ENCODE results near the gene DIDO1.

The DIDO1 gene

GRCh38 chr20:62937268-62938104 is 11.2 kb upstream of the DIDO1 start:
- peak overlapping the region; percentile 92 for H3K4me3 ChIP-seq (ENCODE audit: extremely low read depth, insufficient read depth, low read length, poor library complexity, severe bottlenecking)
- 0 to 1% methylated on average over 81 to 85 of the region's 92 CpGs for WGBS, 2 experiments (ENCODE audit: insufficient coverage in 2 of 2)
- peak overlapping the region; percentile 92 for H3K27ac ChIP-seq (ENCODE audit: low read depth, low read length, severe bottlenecking)
- H3K36me3 ChIP-seq (ENCODE audit: control insufficient read depth, insufficient read depth, low read length), result peaks cover 64% of the 10 kb centered on the region
- H3K9me3 ChIP-seq (ENCODE audit: control insufficient read depth, low read length), result no peaks in the 10 kb centered on the region
- peaks cover 4% of the 10 kb centered on the region for H3K4me1 ChIP-seq (ENCODE audit: control insufficient read depth, insufficient read depth, low read length, poor library complexity, severe bottlenecking)

- H3K9me3 ChIP-seq (ENCODE audit: control insufficient read depth, low read length), result no peaks in the 10 kb centered on the region
- peaks cover 4% of the 10 kb centered on the region for H3K4me1 ChIP-seq (ENCODE audit: control insufficient read depth, insufficient read depth, low read length, poor library complexity, severe bottlenecking)
- H3K4me3 ChIP-seq (ENCODE audit: extremely low read depth, insufficient read depth, low read length, poor library complexity, severe bottlenecking), result peak overlapping the region; percentile 92
- peaks cover 60% of the 10 kb centered on the region for H3K36me3 ChIP-seq (ENCODE audit: control insufficient read depth, insufficient read depth, low read length)
- H3K27ac ChIP-seq (ENCODE audit: low read depth, low read length, severe bottlenecking), result no peak overlapping the region
- 91% methylated on average over 14 to 21 of the region's 22 CpGs for WGBS, 2 experiments (ENCODE audit: insufficient coverage in 2 of 2)
These were observed 9.8 kb upstream of the DIDO1 start for GRCh38 chr20:62935968-62936585.

- peaks cover 9% of the 10 kb centered on the region for H3K4me1 ChIP-seq (ENCODE audit: control insufficient read depth, insufficient read depth, low read length, poor library complexity, severe bottlenecking)
- no peaks in the 10 kb centered on the region for H3K9me3 ChIP-seq (ENCODE audit: control insufficient read depth, low read length)
- H3K27ac ChIP-seq (ENCODE audit: low read depth, low read length, severe bottlenecking), result no peak overlapping the region
- no peak overlapping the region for H3K4me3 ChIP-seq (ENCODE audit: extremely low read depth, insufficient read depth, low read length, poor library complexity, severe bottlenecking)
- H3K36me3 ChIP-seq (ENCODE audit: control insufficient read depth, insufficient read depth, low read length), result peaks cover 58% of the 10 kb centered on the region
- WGBS, 2 experiments (ENCODE audit: insufficient coverage in 2 of 2), result 93 to 95% methylated on average over 12 of the region's 12 CpGs
These were observed 9.1 kb upstream of the DIDO1 start for GRCh38 chr20:62935204-62935967.

- 94% methylated on average over 3 of the region's 3 CpGs for WGBS, 2 experiments (ENCODE audit: insufficient coverage in 2 of 2)
- H3K4me3 ChIP-seq (ENCODE audit: extremely low read depth, insufficient read depth, low read length, poor library complexity, severe bottlenecking), result no peak overlapping the region
- no peaks in the 10 kb centered on the region for H3K9me3 ChIP-seq (ENCODE audit: control insufficient read depth, low read length)
- H3K27ac ChIP-seq (ENCODE audit: low read depth, low read length, severe bottlenecking), result no peak overlapping the region
- H3K36me3 ChIP-seq (ENCODE audit: control insufficient read depth, insufficient read depth, low read length), result peaks cover 51% of the 10 kb centered on the region
- H3K4me1 ChIP-seq (ENCODE audit: control insufficient read depth, insufficient read depth, low read length, poor library complexity, severe bottlenecking), result peaks cover 12% of the 10 kb centered on the region
These were observed 7.7 kb upstream of the DIDO1 start for GRCh38 chr20:62933966-62934365.

DNA sequence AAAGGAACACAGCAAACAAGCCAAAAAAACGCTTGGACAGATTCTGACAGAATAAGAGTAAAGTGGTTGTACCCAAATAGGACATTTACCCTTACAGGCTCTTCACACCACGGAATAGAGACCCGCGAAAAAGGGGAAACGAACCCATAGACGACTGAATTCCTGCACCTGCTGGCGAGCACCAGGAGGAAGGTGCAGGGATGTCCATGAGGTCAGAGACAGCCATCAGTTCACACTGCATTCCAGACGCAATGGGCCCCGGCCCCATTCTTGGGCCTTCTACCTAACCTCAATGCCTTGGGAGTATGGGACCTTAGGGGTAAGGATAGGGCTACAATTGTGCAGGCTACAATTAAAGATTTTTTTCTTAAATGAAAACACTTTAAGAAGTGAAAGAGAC is 5.2 kb upstream of the DIDO1 start:
- H3K4me3 ChIP-seq (ENCODE audit: extremely low read depth, insufficient read depth, low read length, poor library complexity, severe bottlenecking), result no peak overlapping the region
- peaks cover 19% of the 10 kb centered on the region for H3K4me1 ChIP-seq (ENCODE audit: control insufficient read depth, insufficient read depth, low read length, poor library complexity, severe bottlenecking)
- peaks cover 54% of the 10 kb centered on the region for H3K36me3 ChIP-seq (ENCODE audit: control insufficient read depth, insufficient read depth, low read length)
- no peaks in the 10 kb centered on the region for H3K9me3 ChIP-seq (ENCODE audit: control insufficient read depth, low read length)
- no peak overlapping the region for H3K27ac ChIP-seq (ENCODE audit: low read depth, low read length, severe bottlenecking)
- WGBS, 2 experiments (ENCODE audit: insufficient coverage in 2 of 2), result 85 to 92% methylated on average over 6 to 7 of the region's 9 CpGs

- Histone ChIP-seq H3K4me3 (ENCODE audit: extremely low read depth, insufficient read depth, low read length, poor library complexity, severe bottlenecking) (peak overlapping the region; percentile 31), H3K4me1 (ENCODE audit: control insufficient read depth, insufficient read depth, low read length, poor library complexity, severe bottlenecking) (peaks cover 29% of the 10 kb centered on the region), H3K36me3 (ENCODE audit: control insufficient read depth, insufficient read depth, low read length) (peaks cover 31% of the 10 kb centered on the region), H3K27ac (ENCODE audit: low read depth, low read length, severe bottlenecking) (peak overlapping the region; percentile 69), H3K9me3 (ENCODE audit: control insufficient read depth, low read length) (no peaks in the 10 kb centered on the region)
- WGBS, 2 experiments (ENCODE audit: insufficient coverage in 2 of 2), result 6 to 7% methylated on average over 30 to 40 of the region's 44 CpGs
These were observed 2.8 kb upstream of the DIDO1 start for GRCh38 chr20:62929051-62929538.

GRCh38 chr20:62928246-62928939 is 2.1 kb upstream of the DIDO1 start:
- Histone ChIP-seq H3K27ac (ENCODE audit: low read depth, low read length, severe bottlenecking) (peak overlapping the region; percentile 69), H3K9me3 (ENCODE audit: control insufficient read depth, low read length) (no peaks in the 10 kb centered on the region), H3K36me3 (ENCODE audit: control insufficient read depth, insufficient read depth, low read length) (peaks cover 25% of the 10 kb centered on the region), H3K4me1 (ENCODE audit: control insufficient read depth, insufficient read depth, low read length, poor library complexity, severe bottlenecking) (peaks cover 35% of the 10 kb centered on the region), H3K4me3 (ENCODE audit: extremely low read depth, insufficient read depth, low read length, poor library complexity, severe bottlenecking) (peak overlapping the region; percentile 31)
- 44 to 55% methylated on average over 11 to 12 of the region's 14 CpGs for whole genome bisulfite sequencing, 2 experiments (ENCODE audit: insufficient coverage in 2 of 2)

DNA sequence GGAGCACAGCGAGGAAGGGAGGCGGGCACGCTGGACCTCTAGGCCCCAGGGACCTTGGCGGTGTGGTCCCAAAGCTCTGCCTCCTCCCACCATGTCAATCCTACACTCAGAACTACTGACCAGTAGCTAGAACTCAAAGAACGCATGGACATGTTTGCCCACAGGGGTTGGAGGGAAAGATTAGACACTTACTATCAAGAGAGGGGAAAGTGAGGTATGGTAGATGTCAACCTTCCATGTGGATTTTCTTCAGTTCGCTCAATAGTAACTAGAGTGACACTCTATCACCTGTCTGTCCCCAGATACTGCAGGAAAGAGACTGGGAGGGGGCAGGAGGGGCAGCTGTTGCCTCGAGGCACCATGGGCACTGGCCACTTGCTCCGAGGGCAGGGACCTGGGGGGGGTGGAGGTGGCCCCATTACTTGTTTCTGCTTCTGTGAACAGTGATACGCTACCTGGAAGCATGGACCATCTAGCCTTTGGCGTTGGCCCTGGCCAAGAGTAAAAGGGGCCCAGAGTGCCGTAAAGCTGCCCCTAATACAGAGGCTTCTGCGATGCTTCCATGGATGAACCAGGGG is 912 bp upstream of the DIDO1 start:
- H3K4me1 ChIP-seq (ENCODE audit: control insufficient read depth, insufficient read depth, low read length, poor library complexity, severe bottlenecking), result peaks cover 44% of the 10 kb centered on the region
- H3K9me3 ChIP-seq (ENCODE audit: control insufficient read depth, low read length), result no peaks in the 10 kb centered on the region
- H3K36me3 ChIP-seq (ENCODE audit: control insufficient read depth, insufficient read depth, low read length), result peaks cover 14% of the 10 kb centered on the region
- peak overlapping the region; percentile 71 for H3K4me3 ChIP-seq (ENCODE audit: extremely low read depth, insufficient read depth, low read length, poor library complexity, severe bottlenecking)
- 85 to 88% methylated on average over 7 of the region's 12 CpGs for WGBS, 2 experiments (ENCODE audit: insufficient coverage in 2 of 2)
- H3K27ac ChIP-seq (ENCODE audit: low read depth, low read length, severe bottlenecking), result no peak overlapping the region

- WGBS, 2 experiments (ENCODE audit: insufficient coverage in 2 of 2), result 0 to 1% methylated on average over 39 to 56 of the region's 63 CpGs
These were observed 681 bp downstream of the DIDO1 start for GRCh38 chr20:62925420-62926228.

More at GRCh38 chr20:62925420-62926228, 681 bp downstream of the DIDO1 start:
- Histone ChIP-seq H3K27ac (ENCODE audit: low read depth, low read length, severe bottlenecking) (peak overlapping the region; percentile 51), H3K4me3 (ENCODE audit: extremely low read depth, insufficient read depth, low read length, poor library complexity, severe bottlenecking) (peak overlapping the region; percentile 71), H3K9me3 (ENCODE audit: control insufficient read depth, low read length) (no peaks in the 10 kb centered on the region), H3K4me1 (ENCODE audit: control insufficient read depth, insufficient read depth, low read length, poor library complexity, severe bottlenecking) (peaks cover 51% of the 10 kb centered on the region), H3K36me3 (ENCODE audit: control insufficient read depth, insufficient read depth, low read length) (peaks cover 6% of the 10 kb centered on the region)

Measured in mesodermal cell (in vitro differentiated cells).